ENCODE results near the gene NTM.

The NTM gene

GRCh38 chr11:131940126-131940525, 569.7 kb downstream of the NTM start:
- no peak for DNase-seq

GRCh38 chr11:131942878-131943277, 572.5 kb downstream of the NTM start:
- DNase-seq = no peak

GRCh38 chr11:131943295-131943694, 572.9 kb downstream of the NTM start:
- no peak for DNase-seq

GRCh38 chr11:131944736-131945135, 574.3 kb downstream of the NTM start:
- no peak for DNase-seq

- no peak for DNase-seq
Observed at GRCh38 chr11:131945706-131946105, 575.3 kb downstream of the NTM start.

- DNase-seq = no peak
Observed at GRCh38 chr11:131947511-131947910, 577.1 kb downstream of the NTM start.

- no peak for DNase-seq
Observed at GRCh38 chr11:131951121-131951520, 580.7 kb downstream of the NTM start.

GRCh38 chr11:131954146-131954545, 583.7 kb downstream of the NTM start:
- DNase-seq = no peak

- DNase-seq = no peak
Observed at GRCh38 chr11:131955904-131956303, 585.5 kb downstream of the NTM start.

GRCh38 chr11:131957201-131957600, 586.8 kb downstream of the NTM start:
- no peak for DNase-seq

- DNase-seq = no peak
Observed at GRCh38 chr11:131957875-131958274, 587.5 kb downstream of the NTM start.

- no peak for DNase-seq
Observed at GRCh38 chr11:131962818-131963217, 592.4 kb downstream of the NTM start.

GRCh38 chr11:131964698-131965483, 594.5 kb downstream of the NTM start:
- no peak for DNase-seq

GRCh38 chr11:131965504-131965903, 595.1 kb downstream of the NTM start:
- no peak for DNase-seq

GRCh38 chr11:131966667-131967066, 596.3 kb downstream of the NTM start:
- DNase-seq = no peak

GRCh38 chr11:131969261-131969660, 598.8 kb downstream of the NTM start:
- DNase-seq = no peak

GRCh38 chr11:131973061-131973460, 602.6 kb downstream of the NTM start:
- no peak for DNase-seq

- DNase-seq = no peak
Observed at GRCh38 chr11:131975619-131976018, 605.2 kb downstream of the NTM start.

GRCh38 chr11:131976021-131976420, 605.6 kb downstream of the NTM start:
- DNase-seq = no peak

- no peak for DNase-seq
Observed at GRCh38 chr11:131977231-131977630, 606.8 kb downstream of the NTM start.

GRCh38 chr11:131977854-131978253, 607.4 kb downstream of the NTM start:
- no peak for DNase-seq

GRCh38 chr11:131978351-131978750, 607.9 kb downstream of the NTM start:
- DNase-seq = no peak

- DNase-seq = no peak
Observed at GRCh38 chr11:131979364-131979763, 608.9 kb downstream of the NTM start.

- DNase-seq = no peak
Observed at GRCh38 chr11:131980199-131980598, 609.8 kb downstream of the NTM start.

Measured in activated CD4-positive, alpha-beta T cell treated with anti-CD3 and anti-CD28 coated beads, Interleukin-2, amount 50 U/mL, for 16 hours (primary cell).